SK-N-SH treated with all-trans-retinoic acid at 6 μM for 48 hours (cell line): ENCODE data around the gene CTNND2.

ENCODE experiments used
- ATAC-seq: fragments of 200-7000 bp; cut with Tn5 transposase; 3 replicates; pipeline ENCODE4 v1.9.1; 2020; ENCODE audit warnings: mild to moderate bottlenecking, moderate library complexity
- ARNTL ChIP-seq: fragments of 450-650 bp; formaldehyde crosslinking; IDR thresholded peaks from 2 replicates; pipeline ENCODE4 v1.5.0; 2020; ENCODE audit warnings: low read depth, mild to moderate bottlenecking, moderate library complexity, borderline replicate concordance
- CREB5 ChIP-seq: fragments of 250-450 bp; sonication (Bioruptor Pico); IDR thresholded peaks from 2 replicates; pipeline ENCODE4 v1.5.1; 2020; ENCODE audit warnings: low read depth, mild to moderate bottlenecking, moderate library complexity
- CSDC2 ChIP-seq: fragments of 250-450 bp; sonication (Bioruptor Pico); IDR thresholded peaks from 2 replicates; pipeline ENCODE4 v1.5.0; 2020; ENCODE audit warnings: mild to moderate bottlenecking, moderate library complexity
- ESRRG ChIP-seq: fragments of 250-450 bp; sonication (Bioruptor Pico); IDR thresholded peaks from 2 replicates; pipeline ENCODE4 v1.6.1; 2021; ENCODE audit warnings: mild to moderate bottlenecking
- GLIS3 ChIP-seq: fragments of 250-450 bp; sonication (Bioruptor Pico); IDR thresholded peaks from 2 replicates; pipeline ENCODE4 v1.5.0; 2020; ENCODE audit warnings: mild to moderate bottlenecking, moderate library complexity
- OSR1 ChIP-seq: fragments of 250-450 bp; sonication (Bioruptor Pico); IDR thresholded peaks from 2 replicates; pipeline ENCODE4 v1.8.0; 2022; ENCODE audit warnings: moderate library complexity, mild to moderate bottlenecking, inconsistent platforms
- PATZ1 ChIP-seq: fragments of 250-450 bp; sonication (Bioruptor Pico); IDR thresholded peaks from 2 replicates; pipeline ENCODE4 v1.8.0; 2020; ENCODE audit warnings: mild to moderate bottlenecking, moderate library complexity, borderline replicate concordance
- POU6F1 ChIP-seq: fragments of 250-450 bp; sonication (Bioruptor Pico); IDR thresholded peaks from 2 replicates; pipeline ENCODE4 v1.8.0; 2021; ENCODE audit warnings: low read depth, mild to moderate bottlenecking, moderate library complexity, borderline replicate concordance
- RARB ChIP-seq: fragments of 250-450 bp; sonication (Bioruptor Pico); IDR thresholded peaks from 2 replicates; pipeline ENCODE4 v1.8.0; 2021; ENCODE audit warnings: mild to moderate bottlenecking, moderate library complexity
- SNAI2 ChIP-seq: fragments of 250-450 bp; sonication (Bioruptor Pico); IDR thresholded peaks from 2 replicates; pipeline ENCODE4 v1.5.0; 2020; ENCODE audit warnings: mild to moderate bottlenecking, moderate library complexity
- TCF4 ChIP-seq: fragments of 250-450 bp; sonication (Bioruptor Pico); IDR thresholded peaks from 2 replicates; pipeline ENCODE4 v1.8.0; 2021; ENCODE audit warnings: mild to moderate bottlenecking, moderate library complexity, borderline replicate concordance
- TOX ChIP-seq: fragments of 250-450 bp; sonication (Bioruptor Pico); IDR thresholded peaks from 2 replicates; pipeline ENCODE4 v1.8.0; 2021; ENCODE audit warnings: mild to moderate bottlenecking, moderate library complexity, borderline replicate concordance
- TSHZ2 ChIP-seq: fragments of 250-450 bp; sonication (Bioruptor Pico); IDR thresholded peaks from 2 replicates; pipeline ENCODE4 v1.5.0; 2020; ENCODE audit warnings: mild to moderate bottlenecking, moderate library complexity
- ZC3H10 ChIP-seq: fragments of 250-450 bp; sonication (Bioruptor Pico); IDR thresholded peaks from 2 replicates; pipeline ENCODE4 v1.5.1; 2021; ENCODE audit warnings: mild to moderate bottlenecking, moderate library complexity
- ZFP3 ChIP-seq: fragments of 250-450 bp; sonication (Bioruptor Pico); IDR thresholded peaks from 2 replicates; pipeline ENCODE4 v1.5.0; 2020; ENCODE audit warnings: mild to moderate bottlenecking, moderate library complexity
- ZFP30 ChIP-seq: fragments of 450-650 bp; formaldehyde crosslinking; IDR thresholded peaks from 2 replicates; pipeline ENCODE4 v1.5.0; 2022; ENCODE audit warnings: mild to moderate bottlenecking, moderate library complexity
- ZNF565 ChIP-seq: fragments of 450-650 bp; formaldehyde crosslinking; conservative IDR thresholded peaks from 2 replicates; pipeline ENCODE4 v1.5.0; 2020; ENCODE audit warnings: low read depth, mild to moderate bottlenecking, moderate library complexity
- ZNF8 ChIP-seq: fragments of 450-650 bp; formaldehyde crosslinking; IDR thresholded peaks from 2 replicates; pipeline ENCODE4 v1.5.0; 2020; ENCODE audit warnings: mild to moderate bottlenecking, moderate library complexity

CTNND2 gene

GRCh38 chr5:11197726-11198125 is 706.5 kb downstream of the CTNND2 start (continued):
- TF ChIP-seq CSDC2 (CRISPR knock-in tag), result no peak
- no peak for TF ChIP-seq ZFP3 (CRISPR knock-in tag)
- no peak for TF ChIP-seq PATZ1
- TF ChIP-seq ZNF8 (CRISPR knock-in tag), result no peak
- no peak for TF ChIP-seq ARNTL (CRISPR knock-in tag)
- TF ChIP-seq GLIS3 (CRISPR knock-in tag), result no peak
- no peak for TF ChIP-seq ZNF565 (CRISPR knock-in tag)
- TF ChIP-seq OSR1, result no peak
- no peak for TF ChIP-seq ESRRG (CRISPR knock-in tag)
- no peak for TF ChIP-seq POU6F1 (CRISPR knock-in tag)

- ATAC-seq, result no peak
- TF ChIP-seq RARB (CRISPR knock-in tag) (no peak), ZC3H10 (CRISPR knock-in tag) (no peak), ESRRG (CRISPR knock-in tag) (no peak), TCF4 (no peak), TOX (no peak), TSHZ2 (CRISPR knock-in tag) (no peak)
These were observed 712.6 kb downstream of the CTNND2 start for GRCh38 chr5:11191673-11192072.

- ATAC-seq, result peak; percentile 77; the same call in 2 of the 3 replicates
- TF ChIP-seq ZNF565 (CRISPR knock-in tag), result no peak
- TF ChIP-seq POU6F1 (CRISPR knock-in tag), result no peak
- no peak for TF ChIP-seq ZNF8 (CRISPR knock-in tag)
- TF ChIP-seq OSR1, result no peak
- TF ChIP-seq CREB5 (CRISPR knock-in tag), result no peak
These were observed 721.7 kb downstream of the CTNND2 start for GRCh38 chr5:11182441-11183080.

GRCh38 chr5:11181940-11182339 is 722.3 kb downstream of the CTNND2 start:
- no peak for ATAC-seq
- no peak for TF ChIP-seq TOX
- TF ChIP-seq ARNTL (CRISPR knock-in tag), result no peak
- no peak for TF ChIP-seq ZC3H10 (CRISPR knock-in tag)
- TF ChIP-seq POU6F1 (CRISPR knock-in tag), result no peak
- no peak for TF ChIP-seq RARB (CRISPR knock-in tag)
- no peak for TF ChIP-seq GLIS3 (CRISPR knock-in tag)
- TF ChIP-seq SNAI2 (CRISPR knock-in tag), result no peak
- TF ChIP-seq CSDC2 (CRISPR knock-in tag), result no peak
- no peak for TF ChIP-seq ZFP30 (CRISPR knock-in tag)
- no peak for TF ChIP-seq CREB5 (CRISPR knock-in tag)
- TF ChIP-seq ZFP3 (CRISPR knock-in tag), result no peak
- no peak for TF ChIP-seq TSHZ2 (CRISPR knock-in tag)
- no peak for TF ChIP-seq ZNF565 (CRISPR knock-in tag)
